Medulla oblongata (tissue), 1 donor: ENCODE measurements around the gene SCN1B.

Experiments used
- DNase-seq: peaks from one replicate; pipeline ENCODE4 v3.0.0-alpha.2; 2015; ENCODE audit errors: extremely low spot score

The SCN1B gene

DNA sequence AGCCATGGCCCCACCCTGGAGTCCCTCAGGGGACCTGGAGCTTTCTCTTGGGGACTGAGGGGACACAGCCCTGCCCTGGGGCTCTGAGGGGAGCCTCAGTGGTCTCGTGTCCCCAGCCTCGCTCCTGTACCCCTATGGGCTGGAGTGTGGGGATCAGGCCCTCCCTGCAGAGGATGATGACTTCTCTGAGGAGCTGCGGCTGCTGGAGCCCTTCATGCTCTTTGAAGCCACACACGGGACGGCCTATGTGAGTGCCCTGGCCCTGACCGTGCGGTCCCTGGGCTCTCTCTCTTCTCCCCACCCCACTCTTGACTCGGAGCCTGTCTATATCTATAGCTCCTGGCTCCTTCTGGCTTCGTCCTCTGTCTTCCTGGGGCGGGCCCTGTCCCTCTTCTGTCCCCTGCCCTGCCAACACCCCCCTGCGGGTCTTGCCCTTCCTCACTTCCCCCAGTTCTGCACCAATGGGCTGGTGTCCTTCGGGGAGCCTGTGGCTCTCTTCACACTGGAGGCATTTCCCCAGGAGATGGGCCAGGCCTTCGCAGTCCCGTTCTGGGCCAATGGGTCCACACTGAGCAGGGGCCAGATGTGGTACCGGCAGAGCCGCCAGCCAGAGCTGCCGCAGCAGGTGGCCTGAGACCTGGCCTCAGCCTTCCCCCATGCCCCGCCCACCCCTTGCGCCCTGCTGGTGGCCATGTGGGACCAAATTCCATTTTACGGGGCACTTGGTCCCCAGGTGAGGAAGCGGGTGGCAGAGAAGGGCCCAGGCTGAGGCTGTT is 44.3 kb downstream of the SCN1B start:
- DNase-seq = no peak

DNA sequence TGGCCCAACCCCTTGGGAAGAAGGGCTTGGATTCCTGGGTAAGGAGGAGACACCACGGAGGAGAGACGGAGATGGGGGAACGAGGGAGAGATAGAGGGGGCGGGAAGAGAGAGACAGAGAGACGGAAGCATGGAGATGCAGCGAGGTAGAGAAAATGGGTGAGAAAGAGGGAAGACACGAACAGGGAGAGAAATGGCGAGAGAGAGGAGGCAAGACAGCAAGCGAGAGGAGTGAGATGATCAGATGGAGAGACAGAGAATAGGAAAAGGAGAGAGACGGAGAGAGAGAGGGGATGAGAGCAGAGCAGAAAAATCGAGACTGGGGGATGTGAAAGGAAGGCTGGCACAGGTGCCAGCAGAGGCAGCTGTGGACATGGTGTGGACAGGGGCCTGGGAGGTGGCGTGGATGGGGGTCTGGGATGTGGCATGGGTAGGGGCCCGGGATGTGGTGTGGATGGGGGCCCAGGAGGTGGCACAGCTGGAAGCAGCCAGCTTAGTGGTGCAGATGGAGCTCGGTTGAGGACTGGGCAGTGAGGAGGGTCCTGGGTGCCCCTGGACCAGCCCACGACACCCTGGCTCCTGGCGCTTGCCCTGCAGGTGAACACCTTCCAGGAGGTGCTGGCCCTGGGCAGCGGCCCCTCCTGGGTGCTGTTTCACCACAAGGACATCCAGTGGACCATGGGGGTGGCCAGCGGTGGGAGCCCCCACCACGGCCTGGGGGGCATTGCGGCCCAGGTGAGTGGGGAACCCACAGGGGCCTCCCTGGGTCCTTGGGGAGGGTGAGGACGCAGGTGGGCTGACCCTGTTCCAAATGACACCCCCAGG is 45.1 kb downstream of the SCN1B start:
- DNase-seq = no peak

DNA sequence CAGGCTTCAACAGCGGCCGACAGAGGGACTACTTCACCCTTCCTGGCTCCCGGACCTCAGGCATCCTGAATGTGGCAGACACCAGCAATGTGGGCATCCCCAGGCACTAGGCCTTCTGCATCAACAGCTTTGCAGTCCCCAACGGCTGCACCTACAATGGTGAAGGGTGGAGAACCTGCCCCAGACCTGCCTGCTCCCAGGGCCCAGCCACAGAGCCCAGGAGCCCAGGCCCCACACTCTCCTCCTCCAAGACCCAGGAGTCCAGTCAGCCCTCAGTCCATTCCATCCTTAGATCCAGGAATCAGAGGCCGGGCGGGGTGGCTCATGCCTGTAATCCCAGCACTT is 45.7 kb downstream of the SCN1B start:
- no peak for DNase-seq

DNA sequence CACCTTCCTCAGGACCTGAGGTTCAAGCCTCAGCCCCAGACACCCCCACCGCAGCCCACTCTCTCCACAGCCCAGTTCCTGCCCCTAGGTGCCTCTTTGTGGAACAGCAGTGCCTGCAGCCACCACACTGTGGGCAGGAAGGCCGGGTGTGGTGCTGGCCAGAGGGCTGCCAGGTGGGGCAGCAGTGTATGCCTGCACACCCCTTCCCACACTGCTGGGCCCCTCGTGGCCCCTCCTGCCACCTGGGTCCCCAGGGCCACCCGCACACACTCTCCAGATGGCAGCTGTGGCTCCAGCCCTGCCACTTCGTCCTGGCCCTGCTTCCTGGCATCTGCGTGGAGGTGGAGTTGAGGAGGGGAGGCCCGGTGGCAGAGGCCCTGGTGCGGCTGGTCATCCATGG is 46.4 kb downstream of the SCN1B start:
- no peak for DNase-seq

DNA sequence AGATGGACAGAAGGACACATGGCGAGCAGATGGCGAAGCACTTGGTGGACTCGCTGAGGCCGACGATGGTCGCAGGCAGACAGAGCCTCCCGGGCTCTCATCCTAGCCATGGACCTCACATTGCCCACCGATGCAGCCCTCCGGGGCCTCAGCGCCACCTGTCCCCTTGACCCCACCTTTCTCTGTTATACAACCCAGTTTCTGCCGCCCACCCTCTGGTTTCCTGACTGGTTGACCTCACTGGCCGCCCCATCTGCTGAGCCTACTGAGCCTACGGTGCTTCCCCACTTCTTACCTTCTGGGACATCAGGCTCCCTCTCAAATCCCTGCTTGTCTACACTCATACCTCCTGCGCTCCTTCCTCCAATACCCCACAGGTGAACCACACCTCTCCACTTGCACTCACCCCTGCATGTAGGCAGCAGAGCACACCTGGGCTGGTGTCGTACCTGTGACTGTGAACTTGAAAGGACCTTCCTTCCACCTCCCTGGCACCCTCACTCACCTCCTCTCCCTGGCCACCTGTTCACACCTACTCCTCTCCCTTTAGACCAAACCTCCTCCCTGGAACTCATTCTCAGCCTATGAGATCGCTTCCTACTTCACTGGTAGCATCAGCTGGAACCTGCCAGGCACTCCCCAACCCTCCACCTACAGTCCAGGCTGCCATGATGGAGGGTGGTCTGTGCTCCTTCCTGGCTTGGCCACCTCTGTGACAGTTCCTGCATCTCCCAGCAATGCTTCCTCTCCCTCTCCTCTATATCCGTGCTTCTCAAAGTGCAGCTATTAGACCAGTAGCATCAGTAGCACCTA is 47.3 kb downstream of the SCN1B start:
- no peak for DNase-seq

DNA sequence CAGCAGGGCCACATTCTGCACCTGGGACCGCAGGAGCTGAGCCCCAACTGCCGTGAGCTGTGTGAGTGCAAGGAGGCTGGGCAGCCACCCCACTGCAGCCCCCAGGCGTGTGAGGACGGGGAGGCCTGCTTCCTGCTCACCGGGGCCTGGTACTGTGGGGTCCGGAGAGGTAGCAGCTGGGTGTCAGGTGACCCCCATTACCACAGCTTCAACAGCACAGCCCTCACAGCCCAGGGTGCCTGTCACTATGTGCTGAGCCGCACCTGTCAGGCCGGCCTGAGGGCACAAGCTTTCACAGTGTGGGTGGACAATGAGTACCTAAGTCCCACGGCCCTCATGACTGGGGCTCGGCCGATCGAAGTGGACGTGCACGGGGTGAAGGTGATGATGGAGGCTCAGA is 49.6 kb downstream of the SCN1B start:
- DNase-seq = no peak

DNA sequence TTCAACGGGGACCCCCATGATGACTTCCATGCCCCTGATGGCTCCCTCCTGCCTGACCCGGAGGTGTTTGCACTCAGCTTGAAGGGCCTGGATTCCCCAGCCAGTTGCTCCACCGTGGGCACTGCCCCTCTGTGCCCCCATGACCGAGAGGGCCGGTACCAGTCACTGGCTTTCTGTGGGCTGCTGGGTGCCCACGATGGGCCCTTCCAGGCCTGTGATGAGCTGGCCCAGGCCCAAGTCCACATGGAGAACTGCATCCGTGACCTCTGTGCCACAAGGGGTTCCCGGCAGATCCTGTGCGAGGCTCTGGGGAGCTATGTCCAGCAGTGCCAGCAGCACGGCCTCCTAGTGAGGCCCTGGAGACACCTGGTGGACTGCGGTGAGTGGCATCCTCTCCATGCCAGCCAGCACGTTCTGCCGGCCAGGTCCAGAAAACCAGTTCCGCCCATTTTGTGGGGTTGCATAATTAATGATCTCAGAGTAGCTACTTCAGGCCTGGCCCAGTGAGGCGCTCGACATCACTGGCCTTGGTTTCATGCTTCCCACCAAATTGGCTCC is 50.4 kb downstream of the SCN1B start:
- DNase-seq = no peak

DNA sequence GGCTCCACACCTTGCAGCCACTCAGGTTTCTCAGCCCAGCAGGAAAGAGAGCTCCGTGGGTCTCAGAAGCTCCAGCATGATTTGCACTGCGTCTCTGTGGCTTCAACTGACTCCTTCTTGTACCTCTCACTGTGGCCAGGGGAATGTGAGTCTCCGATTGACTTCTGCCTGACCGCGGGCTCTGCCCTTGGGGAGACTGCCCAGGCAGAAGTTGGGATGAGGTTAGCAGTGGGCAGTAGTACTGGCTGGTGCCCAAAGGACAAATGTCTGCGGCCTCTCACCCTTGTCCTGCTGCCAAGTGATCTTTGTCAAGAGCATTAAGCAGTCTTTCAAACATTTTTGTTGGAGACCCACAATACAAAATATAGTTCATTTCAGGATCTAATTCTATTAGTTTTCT is 50.9 kb downstream of the SCN1B start:
- DNase-seq = no peak

DNA sequence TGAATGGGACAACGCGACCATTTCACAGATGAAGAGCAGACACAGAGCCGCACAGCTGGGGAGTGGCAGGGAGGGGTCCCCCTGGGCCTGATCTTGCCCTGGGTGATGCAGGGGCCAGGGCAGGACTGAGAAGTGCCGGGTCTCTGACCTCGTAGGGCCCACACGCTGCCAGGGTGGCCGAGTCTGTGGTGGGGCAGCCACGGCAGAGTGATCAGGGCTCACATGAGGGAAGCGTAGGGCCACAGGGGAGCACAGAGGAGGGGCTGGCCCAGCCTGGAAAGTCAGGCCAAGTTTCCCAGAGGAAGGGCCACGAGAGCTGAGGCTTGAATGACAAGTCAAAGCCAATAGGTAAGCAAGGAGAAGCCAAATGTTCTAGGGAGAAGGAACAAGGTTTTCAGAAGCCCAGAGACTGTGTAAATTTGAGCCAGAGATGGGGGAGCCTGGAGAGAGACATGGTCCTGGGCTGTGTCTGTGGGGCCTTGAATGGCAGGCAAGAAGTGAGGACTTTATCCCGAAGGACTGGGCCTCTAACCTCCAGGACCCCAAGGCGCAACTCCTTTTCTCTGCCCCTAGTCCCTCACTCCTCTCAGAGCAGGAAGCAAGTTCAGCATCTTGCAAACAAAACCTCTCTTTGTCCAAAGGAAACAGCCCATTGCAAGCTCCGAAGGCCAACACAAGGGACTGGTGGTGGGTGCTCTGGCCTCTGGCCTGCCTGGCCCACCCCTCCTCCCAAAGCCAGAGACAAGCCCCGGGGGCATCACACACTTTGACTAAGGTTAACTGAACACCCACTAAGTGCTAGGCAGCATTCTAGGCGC is 53.6 kb downstream of the SCN1B start:
- DNase-seq = no peak

DNA sequence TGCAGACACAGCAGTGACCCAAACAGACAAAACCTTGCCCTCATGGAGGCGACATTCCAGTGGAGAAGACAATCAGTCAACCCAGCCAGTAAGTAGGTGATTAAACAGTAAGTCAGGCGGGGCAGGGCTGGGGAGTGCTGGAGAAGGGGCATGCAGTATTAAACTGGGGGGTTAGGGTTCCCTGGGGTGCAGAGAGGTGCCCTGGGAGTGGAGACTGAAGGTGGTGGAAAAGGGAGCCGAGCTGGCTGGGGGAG is 54.2 kb downstream of the SCN1B start:
- no peak for DNase-seq

DNA sequence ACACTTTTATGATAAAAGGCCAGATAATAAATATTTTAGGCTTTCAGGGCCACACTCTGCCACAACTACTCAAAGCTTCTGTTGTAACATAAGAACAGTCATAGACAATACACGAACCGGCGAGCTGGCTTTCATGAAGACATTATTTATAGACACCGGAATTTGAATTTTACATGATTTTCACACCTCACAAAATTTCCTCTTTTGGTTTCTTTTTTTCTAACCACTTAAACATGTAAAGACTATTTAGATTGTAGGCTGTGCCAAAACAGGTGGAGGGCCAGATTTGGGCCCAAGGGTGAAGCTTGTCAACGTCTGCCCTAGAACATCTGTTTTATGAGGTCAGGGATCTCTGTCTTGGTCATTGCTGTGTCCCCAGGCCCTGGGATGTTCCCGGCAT is 55.7 kb downstream of the SCN1B start:
- DNase-seq = no peak

DNA sequence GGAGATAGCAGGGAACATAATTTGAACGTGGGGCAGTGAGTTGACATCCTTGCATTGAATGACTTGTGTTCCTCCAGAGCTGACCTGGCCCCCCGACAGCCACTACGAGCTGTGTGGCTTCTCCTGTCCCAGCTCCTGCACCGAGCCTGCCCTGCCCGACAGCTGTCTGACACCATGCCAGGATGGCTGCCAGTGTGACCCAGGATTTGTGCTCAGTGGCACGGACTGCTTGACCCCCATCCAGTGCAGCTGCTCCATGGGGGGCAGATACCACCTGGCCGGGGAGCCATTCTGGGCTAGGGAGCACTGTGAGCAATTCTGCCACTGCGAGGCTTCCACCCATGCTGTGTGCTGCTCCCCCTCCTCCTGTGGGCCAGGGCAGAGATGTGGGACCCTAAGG is 56.2 kb downstream of the SCN1B start:
- no peak for DNase-seq

DNA sequence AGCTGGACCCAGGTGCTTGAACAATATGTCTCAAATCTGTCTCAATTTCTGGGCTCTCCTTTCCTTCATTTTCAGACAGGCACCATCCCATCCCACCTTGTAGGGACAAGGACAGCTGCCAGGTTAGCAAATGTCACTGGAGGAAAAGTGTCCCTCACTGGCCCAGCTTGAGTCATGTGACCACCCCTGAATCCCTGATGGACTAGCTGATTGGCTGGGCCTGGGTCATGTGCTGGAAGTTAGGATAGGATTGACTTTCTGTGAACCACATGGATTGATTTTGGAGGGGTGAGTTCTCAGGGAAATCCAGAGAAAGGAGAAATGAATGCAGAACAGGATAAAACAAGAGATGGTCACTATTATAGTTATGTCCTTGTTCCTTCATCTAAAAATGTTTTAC is 57.1 kb downstream of the SCN1B start:
- DNase-seq = no peak

DNA sequence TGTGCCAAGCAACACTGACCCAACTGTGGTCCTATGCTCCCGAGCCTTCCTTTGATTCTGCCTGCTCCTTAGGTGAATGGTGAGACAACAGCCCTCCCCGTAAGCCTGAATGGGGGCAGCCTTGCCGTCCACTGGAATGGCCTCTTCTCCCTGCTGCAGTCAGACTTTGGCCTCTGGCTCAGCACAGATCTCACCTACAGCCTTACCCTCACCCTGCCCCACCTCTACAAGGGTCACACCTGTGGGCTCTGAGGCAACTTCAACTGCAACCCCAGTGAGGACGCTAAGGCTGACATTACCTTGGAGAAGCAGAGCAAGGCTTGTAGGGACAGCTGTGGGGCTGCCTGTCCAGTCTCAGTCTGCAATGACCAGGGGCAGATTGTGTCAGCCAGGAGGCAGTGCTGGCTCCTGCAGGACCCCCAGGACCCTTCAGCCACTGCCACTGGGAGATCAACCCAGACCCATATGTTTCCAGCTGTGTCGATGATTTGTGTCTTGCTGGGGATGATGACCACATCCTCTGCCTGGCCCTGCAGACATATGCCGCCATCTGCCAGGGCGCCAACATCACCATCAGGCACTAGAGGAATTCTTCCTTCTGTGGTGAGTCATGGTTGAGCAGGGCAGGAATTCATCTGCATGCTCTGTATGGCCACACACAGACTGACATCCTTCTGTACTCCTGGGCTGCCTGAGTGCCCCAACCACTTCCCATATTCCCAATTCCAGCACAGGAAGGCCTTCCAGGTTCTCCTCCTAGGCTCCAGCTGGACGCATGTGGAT is 58.1 kb downstream of the SCN1B start:
- no peak for DNase-seq

DNA sequence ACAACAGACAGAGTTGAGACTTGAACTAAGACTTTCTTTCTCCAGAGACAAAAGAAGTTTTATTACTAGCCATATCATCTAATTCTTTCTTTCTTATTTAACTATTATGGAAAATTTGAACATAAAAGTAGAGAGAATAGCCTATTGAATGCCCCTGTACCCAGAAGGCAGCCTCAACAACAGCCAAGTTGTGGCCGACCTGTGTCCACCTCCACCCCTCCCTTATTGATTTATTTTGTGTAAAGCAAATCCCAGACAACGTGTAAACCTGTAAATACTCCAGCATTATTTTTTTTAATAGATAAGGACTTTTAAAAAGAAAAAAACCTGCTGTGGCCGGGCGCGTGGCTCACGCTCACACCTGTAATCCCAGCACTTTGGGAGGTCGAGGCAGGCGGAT is 59.3 kb downstream of the SCN1B start:
- DNase-seq = no peak
